Lower lobe of right lung (tissue), 2 donors: ENCODE measurements around the gene PRR14. TPM values are rescaled to one million over a fixed set of nuclear protein-coding genes. Genes with fewer than 3 reads are reported as not detected.

Experiments used
- ATAC-seq, 2 donors: fragments of 200-7000 bp; cut with Tn5 transposase; one replicate each; pipeline ENCODE4 v1.9.1; 2020 to 2022; ENCODE audit warnings: mild to moderate bottlenecking in 2 of 2, moderate library complexity in 2 of 2
- DNase-seq: peaks from one replicate; pipeline ENCODE4 v3.0.0-alpha.2; 2020
- H3K27ac ChIP-seq: fragments of 200-600 bp; one replicate; pipeline ENCODE4 v1.8.0; 2022
- H3K27me3 ChIP-seq: fragments of 200-600 bp; one replicate; pipeline ENCODE4 v1.8.0; 2022; ENCODE audit warnings: low read depth
- H3K36me3 ChIP-seq: fragments of 200-600 bp; one replicate; pipeline ENCODE4 v1.8.0; 2022; ENCODE audit warnings: mild to moderate bottlenecking
- H3K4me1 ChIP-seq: fragments of 200-600 bp; one replicate; pipeline ENCODE4 v1.8.0; 2022
- H3K4me3 ChIP-seq: fragments of 200-600 bp; one replicate; pipeline ENCODE4 v1.8.0; 2022; ENCODE audit warnings: mild to moderate bottlenecking
- H3K9me3 ChIP-seq: fragments of 200-600 bp; one replicate; pipeline ENCODE4 v1.8.0; 2022
- CTCF ChIP-seq: fragments of 200-600 bp; IDR thresholded peaks from one replicate; pipeline ENCODE4 v1.8.0; 2022; ENCODE audit warnings: antibody characterized with exemption, mild to moderate bottlenecking
- intact Hi-C: fragments of 100-400 bp; cut with DNase I; formaldehyde crosslinking; loops from one replicate; pipeline ENCODE4 v1.11.0; 2022
- total RNA-seq: library from RNA; stranded (reverse); fragmentation: NEBNext Ultra II Directional; extraction: Animal tissue kit (Norgen Biotek cat#: 25700); gene quantifications from one replicate; pipeline ENCODE4 v1.2.1, GENCODE V29; 2021
- donor health status: DM: no; HTN: yes; CAD: no; lungs with severe emphysema.

Gene PRR14
- total RNA-seq, 1 donor from 2014 or later = 46.3 TPM

DNA sequence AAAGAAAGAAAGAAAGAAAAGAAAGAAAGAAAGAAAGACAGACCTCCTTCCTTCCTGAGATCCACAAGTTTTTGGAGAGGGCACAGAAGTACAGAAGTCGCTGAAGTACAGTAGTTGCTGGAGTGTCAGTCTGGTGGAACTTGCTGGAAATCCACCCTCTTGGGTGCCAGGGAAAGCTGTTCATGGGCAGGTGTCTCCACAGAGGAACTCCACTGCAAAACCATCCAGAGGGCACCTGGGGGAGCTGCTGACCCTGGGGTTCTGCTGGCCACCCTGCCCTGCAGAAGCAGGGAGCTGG lies 3.5 kb upstream of the PRR14 start:
- intact Hi-C loops = no loop called here
- no peak for DNase-seq
- Histone ChIP-seq H3K27me3 (no peaks in the 10 kb centered on the region), H3K27ac (no peak overlapping the region), H3K4me3 (no peak overlapping the region), H3K4me1 (peaks cover 14% of the 10 kb centered on the region), H3K9me3 (no peaks in the 10 kb centered on the region), H3K36me3 (peaks cover 2% of the 10 kb centered on the region)
- ATAC-seq = no peak
- no peak for TF ChIP-seq CTCF

DNA sequence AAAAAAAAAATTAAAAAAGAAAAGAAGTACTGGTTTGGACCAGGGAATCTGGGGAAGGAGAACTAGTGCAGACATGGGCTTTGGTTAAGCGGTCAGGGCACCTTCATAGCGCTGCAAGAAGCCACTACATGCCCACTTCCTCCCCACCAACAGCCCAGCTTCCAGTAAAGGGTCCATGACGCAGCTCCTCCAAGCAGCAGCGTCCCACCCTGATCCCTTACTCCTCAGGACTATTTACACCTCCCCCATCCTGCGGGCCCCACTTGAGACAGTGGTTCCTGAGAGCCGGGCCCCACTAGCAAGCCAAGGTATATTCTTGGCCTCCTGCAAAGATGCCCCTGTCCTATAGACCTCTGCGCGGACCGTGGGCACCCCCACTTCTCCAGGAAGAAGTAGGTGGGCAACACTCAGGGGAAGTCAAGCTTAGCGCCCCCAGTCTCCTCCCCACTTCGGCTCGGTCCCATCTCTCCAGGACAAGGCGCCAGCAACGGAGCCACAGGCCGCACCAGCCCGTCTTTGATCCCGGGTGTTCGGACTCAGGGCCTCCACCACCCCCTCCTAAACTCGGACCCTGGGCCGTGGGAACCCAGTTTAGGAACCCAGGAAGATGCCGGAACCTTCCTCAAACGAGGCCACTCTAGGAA lies 913 bp upstream of the PRR14 start:
- ATAC-seq (peak; percentile 0), DNase-seq (no peak)
- intact Hi-C loops = no loop called here
- no peaks in the 10 kb centered on the region for H3K9me3 ChIP-seq
- H3K27ac ChIP-seq = peak overlapping the region; percentile 92
- TF ChIP-seq CTCF = no peak
- peak overlapping the region; percentile 93 for H3K4me3 ChIP-seq
- peaks cover 23% of the 10 kb centered on the region for H3K4me1 ChIP-seq
- no peaks in the 10 kb centered on the region for H3K27me3 ChIP-seq
- H3K36me3 ChIP-seq = peaks cover 28% of the 10 kb centered on the region

DNA sequence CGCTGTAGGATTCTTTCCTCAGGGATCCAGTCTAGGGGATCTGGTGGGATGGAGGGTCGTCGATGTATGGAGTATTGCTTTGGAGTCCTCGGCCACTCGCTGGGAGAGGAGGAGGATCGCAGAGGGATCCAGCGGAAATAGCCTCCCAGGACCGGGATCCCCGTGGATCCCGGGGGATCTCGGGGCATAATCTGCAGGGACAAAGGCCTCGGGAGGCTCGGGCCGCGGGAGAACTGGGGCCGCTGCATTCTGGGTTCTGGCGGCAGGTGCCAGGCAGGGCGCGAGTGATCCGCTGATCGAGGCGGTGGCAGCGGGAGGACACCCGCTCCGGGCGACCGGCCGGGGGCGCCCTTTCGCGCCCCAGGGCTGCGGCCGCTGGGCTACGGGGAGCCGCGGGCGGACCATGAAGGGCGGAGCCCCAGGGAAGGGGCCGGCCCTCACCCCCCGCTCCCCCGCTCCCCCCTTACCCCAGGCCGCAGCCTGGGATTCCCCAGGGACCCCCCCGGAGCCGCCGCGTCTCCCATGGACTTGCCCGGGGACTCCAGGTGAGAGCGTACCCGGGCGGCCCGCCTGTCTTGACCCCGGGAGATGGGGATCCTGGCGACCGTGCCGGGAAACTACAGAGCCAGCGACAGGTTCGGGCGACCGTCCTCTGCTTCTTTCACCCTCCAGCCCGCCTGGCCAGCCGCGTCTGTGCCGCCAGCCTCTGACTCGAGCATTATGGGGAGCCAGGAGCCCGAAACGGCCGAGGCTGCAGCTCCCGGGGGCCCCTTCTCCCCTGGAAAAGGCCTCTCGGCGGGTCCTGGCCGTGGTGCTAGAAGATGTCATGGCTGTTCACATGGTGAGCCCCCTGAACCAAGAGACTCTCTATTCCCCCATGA lies 604 bp downstream of the PRR14 start:
- DNase-seq = peak; percentile 82
- H3K4me3 ChIP-seq = peak overlapping the region; percentile 93
- ATAC-seq = peak; percentile 87 to 89
- no peaks in the 10 kb centered on the region for H3K27me3 ChIP-seq
- H3K9me3 ChIP-seq = no peaks in the 10 kb centered on the region
- peak; percentile 72 for TF ChIP-seq CTCF
- H3K36me3 ChIP-seq = peaks cover 43% of the 10 kb centered on the region
- peaks cover 23% of the 10 kb centered on the region for H3K4me1 ChIP-seq
- intact Hi-C loops = no loop called here
- H3K27ac ChIP-seq = peak overlapping the region; percentile 92

DNA sequence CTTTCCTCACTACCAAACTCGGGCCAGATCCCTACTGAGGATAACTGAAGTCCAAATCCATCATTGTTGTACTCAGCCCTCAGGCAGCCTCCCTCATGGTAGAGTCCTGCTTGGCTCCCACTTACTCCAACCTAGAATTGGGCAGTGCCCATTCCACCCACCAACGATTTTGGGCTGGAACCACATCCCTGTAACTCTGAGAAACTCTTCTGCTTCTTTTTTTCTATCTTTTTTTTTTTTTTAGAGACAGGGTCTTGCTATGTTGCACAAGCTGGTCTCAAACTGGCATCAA lies 1.2 kb downstream of the PRR14 start:
- no peak for ATAC-seq
- TF ChIP-seq CTCF = no peak
- H3K27ac ChIP-seq = peak overlapping the region; percentile 92
- peak overlapping the region; percentile 93 for H3K4me3 ChIP-seq
- intact Hi-C loops = no loop called here
- H3K27me3 ChIP-seq = no peaks in the 10 kb centered on the region
- no peak for DNase-seq
- H3K9me3 ChIP-seq = no peaks in the 10 kb centered on the region
- peaks cover 29% of the 10 kb centered on the region for H3K4me1 ChIP-seq
- peaks cover 49% of the 10 kb centered on the region for H3K36me3 ChIP-seq

DNA sequence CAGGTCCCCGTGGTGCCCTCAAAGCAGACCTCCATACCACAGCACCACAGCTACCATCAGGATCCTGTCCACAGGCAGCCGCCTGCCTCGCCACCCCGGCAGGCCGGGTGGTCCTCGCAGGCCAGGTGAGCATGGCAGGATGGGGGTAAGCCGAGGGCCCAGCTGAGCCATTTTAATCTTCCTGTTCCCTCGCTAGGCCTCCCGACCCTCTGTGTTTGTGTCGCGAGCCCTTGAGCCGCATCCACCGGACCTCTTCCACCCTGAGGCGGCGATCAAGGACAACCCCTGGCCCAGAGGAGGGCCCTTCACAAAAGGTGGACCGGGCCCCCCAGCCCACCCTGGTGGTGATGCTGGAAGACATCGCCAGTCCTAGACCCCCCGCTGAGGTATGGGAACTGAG lies 2.0 kb downstream of the PRR14 start:
- H3K27ac ChIP-seq = no peak overlapping the region
- no peak overlapping the region for H3K4me3 ChIP-seq
- intact Hi-C loops = no loop called here
- H3K9me3 ChIP-seq = no peaks in the 10 kb centered on the region
- H3K4me1 ChIP-seq = peaks cover 36% of the 10 kb centered on the region
- ATAC-seq (no peak), DNase-seq (no peak)
- H3K27me3 ChIP-seq = no peaks in the 10 kb centered on the region
- peaks cover 49% of the 10 kb centered on the region for H3K36me3 ChIP-seq
- no peak for TF ChIP-seq CTCF
